OCI-LY3 (cell line): ENCODE measurements around the gene CCDC12.
A peak's percentile ranks its signal among the peaks of the same experiment; 100 is the strongest.

Source experiments
- H2AFZ ChIP-seq: fragments of 200-600, 300-600 bp; shearing (Covaris generic); 2 replicates; pipeline ENCODE4 v1.6.0; 2014; ENCODE audit warnings: antibody characterized with exemption, low read depth, low read length
- H3K27ac ChIP-seq: fragments of 200-600, 300-600 bp; sonication (generic); 2 replicates; pipeline ENCODE4 v1.5.1; 2014; ENCODE audit warnings: mild to moderate bottlenecking, low read length, moderate library complexity, mixed read lengths
- H3K27me3 ChIP-seq: fragments of 200-600, 300-600 bp; sonication (generic); 2 replicates; pipeline ENCODE4 v1.6.1; 2014; ENCODE audit warnings: low read depth, low read length, mixed read lengths
- H3K36me3 ChIP-seq: fragments of 200-600, 300-600 bp; sonication (generic); replicated peaks from 2 replicates; pipeline ENCODE3; 2014; ENCODE audit warnings: low read depth, low read length, mixed read lengths
- H3K4me1 ChIP-seq: fragments of 300-600, 200-600 bp; sonication (generic); 2 replicates; pipeline ENCODE4 v1.6.1; 2014; ENCODE audit warnings: low read length, mixed read lengths
- H3K4me2 ChIP-seq: fragments of 200-600, 300-600 bp; sonication (generic); 2 replicates; pipeline ENCODE4 v1.6.1; 2014; ENCODE audit warnings: low read length, mixed read lengths
- H3K4me3 ChIP-seq: fragments of 300-600, 200-600 bp; sonication (generic); 2 replicates; pipeline ENCODE4 v1.5.1; 2014; ENCODE audit warnings: antibody characterized with exemption, mild to moderate bottlenecking, low read length, moderate library complexity
- H3K79me2 ChIP-seq: fragments of 300-600, 200-600 bp; shearing (Covaris generic); 2 replicates; pipeline ENCODE4 v1.6.1; 2014; ENCODE audit warnings: mild to moderate bottlenecking, low read length, mixed read lengths
- H3K9ac ChIP-seq: fragments of 300-600, 200-600 bp; shearing (Covaris generic); 2 replicates; pipeline ENCODE4 v1.6.0; 2014; ENCODE audit warnings: mild to moderate bottlenecking, low read length, moderate library complexity
- H3K9me3 ChIP-seq: fragments of 200-600, 300-600 bp; shearing (Covaris generic); 2 replicates; pipeline ENCODE4 v1.6.1; 2014; ENCODE audit warnings: low read length, mixed read lengths; ENCODE audit not compliant: insufficient read depth
- H4K20me1 ChIP-seq: fragments of 200-600, 300-600 bp; sonication (generic); 2 replicates; pipeline ENCODE4 v1.6.1; 2016; ENCODE audit warnings: low read length, mixed read lengths; ENCODE audit not compliant: insufficient read depth
- EZH2phosphoT487 ChIP-seq: fragments of 200-600 bp; shearing (Covaris generic); IDR thresholded peaks from 2 replicates; pipeline ENCODE4 v1.6.1; 2018; ENCODE audit warnings: antibody characterized with exemption, mixed run types, low read depth
- TF ChIP-seq, protein P1 (sequence below): fragments of 200-600, 300-600 bp; sonication (generic); IDR thresholded peaks from 2 replicates; pipeline ENCODE4 v1.5.1; 2014; ENCODE audit warnings: antibody characterized with exemption, low read length, low read depth

Gene CCDC12

DNA sequence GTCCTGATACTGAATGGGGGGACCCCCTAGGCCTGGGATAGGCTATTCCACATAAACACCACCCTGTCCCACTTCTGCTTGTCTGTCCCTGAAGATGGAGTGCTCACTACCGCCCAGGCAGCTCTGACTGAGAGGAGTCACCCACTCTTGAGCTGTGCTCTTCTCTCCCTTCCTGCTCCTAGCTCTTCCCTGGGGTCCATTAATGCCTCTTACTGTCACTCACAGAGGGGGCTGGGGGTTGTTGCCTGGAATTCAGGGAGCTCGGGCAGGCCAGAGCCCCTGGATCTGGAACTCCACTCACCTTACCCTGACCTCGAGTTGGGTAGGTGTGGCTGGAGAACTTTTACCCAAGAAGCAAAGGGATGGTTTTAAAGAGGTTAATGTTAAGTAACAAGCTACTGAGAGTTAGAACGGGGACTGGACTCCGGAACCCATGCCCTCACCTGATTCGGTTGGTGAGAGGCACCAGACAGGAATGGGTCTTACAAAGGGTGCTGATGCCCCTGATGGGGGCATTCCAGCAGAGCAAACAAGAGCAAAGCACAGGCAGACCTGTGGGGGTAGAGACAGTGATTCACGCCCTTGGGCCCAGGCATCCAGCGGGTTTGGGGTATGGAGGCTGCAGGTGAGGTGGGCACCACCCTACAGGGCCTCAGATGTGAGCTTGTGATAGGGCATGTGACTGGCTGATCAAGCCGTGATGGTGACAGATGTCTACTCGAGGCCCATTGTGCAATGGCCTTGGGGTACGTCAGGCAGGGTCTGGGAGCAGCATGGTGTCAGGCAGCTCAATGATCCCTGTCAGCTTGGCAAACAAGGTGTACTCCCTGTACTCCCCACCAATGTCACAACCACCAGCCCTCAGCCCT lies 8.3 kb upstream of the CCDC12 start:
- TF ChIP-seq, protein P1, sequence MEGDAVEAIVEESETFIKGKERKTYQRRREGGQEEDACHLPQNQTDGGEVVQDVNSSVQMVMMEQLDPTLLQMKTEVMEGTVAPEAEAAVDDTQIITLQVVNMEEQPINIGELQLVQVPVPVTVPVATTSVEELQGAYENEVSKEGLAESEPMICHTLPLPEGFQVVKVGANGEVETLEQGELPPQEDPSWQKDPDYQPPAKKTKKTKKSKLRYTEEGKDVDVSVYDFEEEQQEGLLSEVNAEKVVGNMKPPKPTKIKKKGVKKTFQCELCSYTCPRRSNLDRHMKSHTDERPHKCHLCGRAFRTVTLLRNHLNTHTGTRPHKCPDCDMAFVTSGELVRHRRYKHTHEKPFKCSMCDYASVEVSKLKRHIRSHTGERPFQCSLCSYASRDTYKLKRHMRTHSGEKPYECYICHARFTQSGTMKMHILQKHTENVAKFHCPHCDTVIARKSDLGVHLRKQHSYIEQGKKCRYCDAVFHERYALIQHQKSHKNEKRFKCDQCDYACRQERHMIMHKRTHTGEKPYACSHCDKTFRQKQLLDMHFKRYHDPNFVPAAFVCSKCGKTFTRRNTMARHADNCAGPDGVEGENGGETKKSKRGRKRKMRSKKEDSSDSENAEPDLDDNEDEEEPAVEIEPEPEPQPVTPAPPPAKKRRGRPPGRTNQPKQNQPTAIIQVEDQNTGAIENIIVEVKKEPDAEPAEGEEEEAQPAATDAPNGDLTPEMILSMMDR, result no peak
- TF ChIP-seq EZH2phosphoT487, result no peak
- no peak overlapping the region for H2AFZ ChIP-seq
- peaks cover 17% of the 10 kb centered on the region for H3K36me3 ChIP-seq
- H3K4me2 ChIP-seq, result no peak overlapping the region
- no peaks in the 10 kb centered on the region for H3K27me3 ChIP-seq
- no peaks in the 10 kb centered on the region for H3K9me3 ChIP-seq
- 0 out of 2 replicates have a peak, but pooled peaks cover 9% of the 10 kb centered on the region for H4K20me1 ChIP-seq
- H3K4me3 ChIP-seq, result no peak overlapping the region
- no peak overlapping the region for H3K9ac ChIP-seq
- H3K79me2 ChIP-seq, result peaks cover 69% of the 10 kb centered on the region
- no peak overlapping the region for H3K27ac ChIP-seq
- peaks cover 37% of the 10 kb centered on the region for H3K4me1 ChIP-seq

- Histone ChIP-seq H3K4me2 (no peak overlapping the region), H3K36me3 (peaks cover 10% of the 10 kb centered on the region), H3K27ac (no peak overlapping the region), H3K27me3 (no peaks in the 10 kb centered on the region), H3K9ac (no peak overlapping the region), H2AFZ (no peak overlapping the region), H3K79me2 (peaks cover 74% of the 10 kb centered on the region), H4K20me1 (0 out of 2 replicates have a peak, but pooled peaks cover 9% of the 10 kb centered on the region), H3K4me3 (no peak overlapping the region), H3K9me3 (no peaks in the 10 kb centered on the region), H3K4me1 (peaks cover 33% of the 10 kb centered on the region)
- no peak for TF ChIP-seq EZH2phosphoT487
- TF ChIP-seq, protein P1, result no peak
These were observed 6.0 kb upstream of the CCDC12 start for GRCh38 chr3:46982546-46982945.

GRCh38 chr3:46981932-46982471 lies 5.5 kb upstream of the CCDC12 start:
- TF ChIP-seq, protein P1, result no peak
- TF ChIP-seq EZH2phosphoT487, result no peak
- Histone ChIP-seq H4K20me1 (0 out of 2 replicates have a peak, but pooled peaks cover 9% of the 10 kb centered on the region), H2AFZ (no peak overlapping the region), H3K27me3 (no peaks in the 10 kb centered on the region), H3K4me2 (no peak overlapping the region), H3K27ac (no peak overlapping the region), H3K9ac (no peak overlapping the region), H3K79me2 (peaks cover 69% of the 10 kb centered on the region), H3K4me1 (peaks cover 30% of the 10 kb centered on the region), H3K9me3 (no peaks in the 10 kb centered on the region), H3K36me3 (peaks cover 10% of the 10 kb centered on the region), H3K4me3 (no peak overlapping the region)

- H4K20me1 ChIP-seq, result 0 out of 2 replicates have a peak, but pooled peaks cover 9% of the 10 kb centered on the region
- TF ChIP-seq EZH2phosphoT487, result no peak
- TF ChIP-seq, protein P1, result no peak
- H3K79me2 ChIP-seq, result peaks cover 65% of the 10 kb centered on the region
- H3K9me3 ChIP-seq, result no peaks in the 10 kb centered on the region
- H3K4me3 ChIP-seq, result peak overlapping the region; percentile 99
- H3K27ac ChIP-seq, result peak overlapping the region; percentile 29
- no peaks in the 10 kb centered on the region for H3K27me3 ChIP-seq
- H3K4me1 ChIP-seq, result peaks cover 22% of the 10 kb centered on the region
- H3K36me3 ChIP-seq, result peaks cover 10% of the 10 kb centered on the region
- peak overlapping the region; percentile 98 for H3K9ac ChIP-seq
- H3K4me2 ChIP-seq, result peak overlapping the region; percentile 96
- H2AFZ ChIP-seq, result no peak overlapping the region
These were observed 3.5 kb upstream of the CCDC12 start for GRCh38 chr3:46979958-46980497.
